ENCODE data around the gene TEX13A. TPM values are rescaled to one million over a fixed set of nuclear protein-coding genes. Genes with fewer than 3 reads are reported as not detected.

Gene TEX13A
- 0.03 TPM in 1 of 2 replicates, not detected in the other for polyA plus RNA-seq (2012; rRNA removed)
- 0.04 TPM in 2 replicates for polyA plus RNA-seq (2012; cell fraction: cytosol; rRNA removed)
- polyA plus RNA-seq (2012; cell fraction: nucleus; rRNA removed), result 0.05 TPM in 1 of 2 replicates, not detected in the other

GRCh38 chrX:105220636-105221035 lies at the start of gene TEX13A:
TSS of gene TEX13A (minus strand) at chrX:105220694. CDS start at chrX:105220397, 297 bp downstream.
- Histone ChIP-seq H3K27ac (ENCODE audit: low read depth in 2 of 2, low read length in 1 of 2) (no peak within 1 kb of the TSS), H3K4me1 (ENCODE audit: control insufficient read depth in 1 of 2, insufficient read depth in 2 of 2, low read depth in 1 of 2, low read length in 1 of 2) (no peaks in the 10 kb centered on the region), H3K4me3 (ENCODE audit: low read depth in 2 of 2, low read length in 1 of 2) (no peak within 1 kb of the TSS), H3K36me3 (replicated peaks in 1 of 2; ENCODE audit: control insufficient read depth in 1 of 2, insufficient read depth in 2 of 2, low read length in 1 of 2) (no peaks in the 10 kb centered on the region), H3K9me2 (no peaks in the 10 kb centered on the region), H3K9ac (no peak within 1 kb of the TSS), H2AFZ (ENCODE audit: low read depth) (no peak within 1 kb of the TSS), H4K20me1 (ENCODE audit: insufficient read depth) (no peaks in the 10 kb centered on the region), H3K27me3 (ENCODE audit: insufficient read depth) (peaks cover 11% of the 10 kb centered on the region; the same call in 1 of the 2 replicates), H3K9me3 (no peaks in the 10 kb centered on the region), H3K4me2 (no peak within 1 kb of the TSS), H3K79me2 (ENCODE audit: insufficient read depth) (no peaks in the 10 kb centered on the region), H3F3A (replicated peaks; ENCODE audit: insufficient read depth) (no peaks in the 10 kb centered on the region)
- DNase-seq, result no peak
- WGBS (ENCODE audit: low lambda C conversion rate), result 13% methylated on average over 7 of the region's 7 CpGs
- POLR2A ChIA-PET, result no interaction called here
- CTCF ChIA-PET, result interaction anchor here (1.4 kb wide), 1 partner anchor 30 kb away, joined by 5 read pairs; no protein-coding TSS in a partner anchor
- TF ChIP-seq, protein P1, sequence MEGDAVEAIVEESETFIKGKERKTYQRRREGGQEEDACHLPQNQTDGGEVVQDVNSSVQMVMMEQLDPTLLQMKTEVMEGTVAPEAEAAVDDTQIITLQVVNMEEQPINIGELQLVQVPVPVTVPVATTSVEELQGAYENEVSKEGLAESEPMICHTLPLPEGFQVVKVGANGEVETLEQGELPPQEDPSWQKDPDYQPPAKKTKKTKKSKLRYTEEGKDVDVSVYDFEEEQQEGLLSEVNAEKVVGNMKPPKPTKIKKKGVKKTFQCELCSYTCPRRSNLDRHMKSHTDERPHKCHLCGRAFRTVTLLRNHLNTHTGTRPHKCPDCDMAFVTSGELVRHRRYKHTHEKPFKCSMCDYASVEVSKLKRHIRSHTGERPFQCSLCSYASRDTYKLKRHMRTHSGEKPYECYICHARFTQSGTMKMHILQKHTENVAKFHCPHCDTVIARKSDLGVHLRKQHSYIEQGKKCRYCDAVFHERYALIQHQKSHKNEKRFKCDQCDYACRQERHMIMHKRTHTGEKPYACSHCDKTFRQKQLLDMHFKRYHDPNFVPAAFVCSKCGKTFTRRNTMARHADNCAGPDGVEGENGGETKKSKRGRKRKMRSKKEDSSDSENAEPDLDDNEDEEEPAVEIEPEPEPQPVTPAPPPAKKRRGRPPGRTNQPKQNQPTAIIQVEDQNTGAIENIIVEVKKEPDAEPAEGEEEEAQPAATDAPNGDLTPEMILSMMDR (IDR thresholded peaks at IDR 0.05), result 0 out of 2 replicates have a peak, but pooled peaks have one; percentile 10
- TF ChIP-seq FOSL2 (IDR thresholded peaks at IDR 0.05; ENCODE audit: borderline replicate concordance, low read depth), result no peak

DNA sequence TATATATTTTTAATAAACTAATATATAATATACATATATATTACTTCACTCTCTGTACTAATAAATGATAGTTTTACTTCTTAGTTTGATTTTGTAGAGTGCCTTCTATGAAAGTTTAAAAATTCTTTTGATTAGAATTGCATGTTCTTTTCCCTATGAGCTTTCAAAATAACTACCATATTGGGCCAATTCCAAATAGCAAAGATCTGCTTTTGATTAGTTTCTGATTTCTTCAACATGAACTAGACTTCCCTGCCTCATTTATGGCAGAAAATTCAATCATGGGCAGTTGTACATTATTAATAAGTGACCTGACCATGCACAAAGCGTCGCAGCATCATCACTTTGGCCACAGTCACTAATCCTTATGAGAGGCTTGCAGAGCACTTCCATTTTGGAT lies 48.9 kb upstream of the TEX13A start:
- no peaks in the 10 kb centered on the region for H3K4me1 ChIP-seq (ENCODE audit: control insufficient read depth in 1 of 2, insufficient read depth in 2 of 2, low read depth in 1 of 2, low read length in 1 of 2)
- ChIA-PET CTCF (no interaction called here), POLR2A (no interaction called here)
- H3K4me2 ChIP-seq, result no peak overlapping the region
- H3K27ac ChIP-seq (ENCODE audit: low read depth in 2 of 2, low read length in 1 of 2), result no peak overlapping the region
- WGBS (ENCODE audit: low lambda C conversion rate), result 10% methylated on average over 2 of the region's 2 CpGs
- H2AFZ ChIP-seq (ENCODE audit: low read depth), result no peak overlapping the region
- H3K27me3 ChIP-seq (ENCODE audit: insufficient read depth), result peaks cover 5% of the 10 kb centered on the region; the same call in 1 of the 2 replicates
- H3K4me3 ChIP-seq (ENCODE audit: low read depth in 2 of 2, low read length in 1 of 2), result no peak overlapping the region
- no peaks in the 10 kb centered on the region for H4K20me1 ChIP-seq (ENCODE audit: insufficient read depth)
- DNase-seq, result no peak
- TF ChIP-seq POLR2AphosphoS5 (IDR thresholded peaks at IDR 0.05; ENCODE audit: low read depth, low read length) (no peak), TAF1 (IDR thresholded peaks at IDR 0.05; ENCODE audit: borderline replicate concordance, low read depth, low read length) (no peak), TCF12 (IDR thresholded peaks at IDR 0.05) (no peak), SIN3A (IDR thresholded peaks at IDR 0.05; ENCODE audit: borderline replicate concordance, low read depth, low read length) (no peak), JUND (IDR thresholded peaks at IDR 0.05) (no peak), NFIC (IDR thresholded peaks at IDR 0.05; ENCODE audit: borderline replicate concordance) (no peak), TEAD4 (IDR thresholded peaks at IDR 0.05; ENCODE audit: borderline replicate concordance, insufficient read depth) (no peak), GABPA (IDR thresholded peaks at IDR 0.05; ENCODE audit: low read depth) (no peak), RCOR1 (IDR thresholded peaks at IDR 0.05; ENCODE audit: low read length) (no peak), USF1 (IDR thresholded peaks at IDR 0.05; ENCODE audit: borderline replicate concordance, low read depth) (no peak), FOSL2 (IDR thresholded peaks at IDR 0.05; ENCODE audit: borderline replicate concordance, low read depth) (no peak), MXI1 (IDR thresholded peaks at IDR 0.05; ENCODE audit: low read depth, low read length) (no peak), FOXJ3 (CRISPR knock-in tag; IDR thresholded peaks at IDR 0.05) (no peak), FOXM1 (IDR thresholded peaks at IDR 0.05; ENCODE audit: low read depth) (no peak)
- TF ChIP-seq, protein P2, sequence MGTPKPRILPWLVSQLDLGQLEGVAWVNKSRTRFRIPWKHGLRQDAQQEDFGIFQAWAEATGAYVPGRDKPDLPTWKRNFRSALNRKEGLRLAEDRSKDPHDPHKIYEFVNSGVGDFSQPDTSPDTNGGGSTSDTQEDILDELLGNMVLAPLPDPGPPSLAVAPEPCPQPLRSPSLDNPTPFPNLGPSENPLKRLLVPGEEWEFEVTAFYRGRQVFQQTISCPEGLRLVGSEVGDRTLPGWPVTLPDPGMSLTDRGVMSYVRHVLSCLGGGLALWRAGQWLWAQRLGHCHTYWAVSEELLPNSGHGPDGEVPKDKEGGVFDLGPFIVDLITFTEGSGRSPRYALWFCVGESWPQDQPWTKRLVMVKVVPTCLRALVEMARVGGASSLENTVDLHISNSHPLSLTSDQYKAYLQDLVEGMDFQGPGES (IDR thresholded peaks at IDR 0.05; ENCODE audit: low read depth, low read length), result no peak
- TF ChIP-seq, protein P1 (IDR thresholded peaks at IDR 0.05), result no peak
- TF ChIP-seq, protein P3, sequence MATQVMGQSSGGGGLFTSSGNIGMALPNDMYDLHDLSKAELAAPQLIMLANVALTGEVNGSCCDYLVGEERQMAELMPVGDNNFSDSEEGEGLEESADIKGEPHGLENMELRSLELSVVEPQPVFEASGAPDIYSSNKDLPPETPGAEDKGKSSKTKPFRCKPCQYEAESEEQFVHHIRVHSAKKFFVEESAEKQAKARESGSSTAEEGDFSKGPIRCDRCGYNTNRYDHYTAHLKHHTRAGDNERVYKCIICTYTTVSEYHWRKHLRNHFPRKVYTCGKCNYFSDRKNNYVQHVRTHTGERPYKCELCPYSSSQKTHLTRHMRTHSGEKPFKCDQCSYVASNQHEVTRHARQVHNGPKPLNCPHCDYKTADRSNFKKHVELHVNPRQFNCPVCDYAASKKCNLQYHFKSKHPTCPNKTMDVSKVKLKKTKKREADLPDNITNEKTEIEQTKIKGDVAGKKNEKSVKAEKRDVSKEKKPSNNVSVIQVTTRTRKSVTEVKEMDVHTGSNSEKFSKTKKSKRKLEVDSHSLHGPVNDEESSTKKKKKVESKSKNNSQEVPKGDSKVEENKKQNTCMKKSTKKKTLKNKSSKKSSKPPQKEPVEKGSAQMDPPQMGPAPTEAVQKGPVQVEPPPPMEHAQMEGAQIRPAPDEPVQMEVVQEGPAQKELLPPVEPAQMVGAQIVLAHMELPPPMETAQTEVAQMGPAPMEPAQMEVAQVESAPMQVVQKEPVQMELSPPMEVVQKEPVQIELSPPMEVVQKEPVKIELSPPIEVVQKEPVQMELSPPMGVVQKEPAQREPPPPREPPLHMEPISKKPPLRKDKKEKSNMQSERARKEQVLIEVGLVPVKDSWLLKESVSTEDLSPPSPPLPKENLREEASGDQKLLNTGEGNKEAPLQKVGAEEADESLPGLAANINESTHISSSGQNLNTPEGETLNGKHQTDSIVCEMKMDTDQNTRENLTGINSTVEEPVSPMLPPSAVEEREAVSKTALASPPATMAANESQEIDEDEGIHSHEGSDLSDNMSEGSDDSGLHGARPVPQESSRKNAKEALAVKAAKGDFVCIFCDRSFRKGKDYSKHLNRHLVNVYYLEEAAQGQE (IDR thresholded peaks at IDR 0.05; ENCODE audit: low read depth, low read length), result no peak
- no peaks in the 10 kb centered on the region for H3F3A ChIP-seq (replicated peaks; ENCODE audit: insufficient read depth)
- no peaks in the 10 kb centered on the region for H3K36me3 ChIP-seq (replicated peaks in 1 of 2; ENCODE audit: control insufficient read depth in 1 of 2, insufficient read depth in 2 of 2, low read length in 1 of 2)
- H3K9me2 ChIP-seq, result no peaks in the 10 kb centered on the region
- no peaks in the 10 kb centered on the region for H3K9me3 ChIP-seq
- H3K79me2 ChIP-seq (ENCODE audit: insufficient read depth), result no peaks in the 10 kb centered on the region
- H3K9ac ChIP-seq, result no peak overlapping the region

All from SK-N-SH (cell line).